HG03159 (cell line): ENCODE data around the gene VPS13D.

Experiments
- ATAC-seq: cut with Tn5 transposase; IDR thresholded peaks from one replicate; pipeline ENCODE4 v1.9.1; 2021; ENCODE audit warnings: mild to moderate bottlenecking, moderate library complexity; ENCODE audit not compliant: unreplicated experiment

The VPS13D gene

GRCh38 chr1:12228979-12229378, 851 bp upstream of the VPS13D start:
- ATAC-seq, result no peak

DNA sequence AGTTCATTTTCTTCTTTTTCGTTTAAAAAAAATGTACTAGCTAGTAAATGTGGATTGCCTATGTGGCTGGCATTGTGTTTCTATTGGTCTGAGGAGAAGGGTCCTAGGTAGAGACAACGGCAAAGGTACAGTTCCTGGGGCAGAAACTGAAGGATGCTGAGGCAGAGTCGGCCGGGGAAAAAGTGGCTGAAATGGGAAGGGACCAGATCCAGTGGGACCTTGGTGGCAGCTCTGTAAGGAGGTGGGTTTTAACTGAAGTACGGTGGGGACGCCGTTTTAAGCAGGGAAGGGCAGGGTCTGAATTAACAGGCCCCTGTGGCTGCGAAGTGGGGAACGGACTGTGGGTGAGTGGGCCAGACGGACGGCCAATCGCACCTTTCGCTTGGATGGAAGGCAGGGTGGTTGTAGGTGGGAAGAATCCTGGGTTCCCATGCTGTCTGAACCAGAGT, 420 bp upstream of the VPS13D start:
- ATAC-seq, result no peak

GRCh38 chr1:12230549-12231275, 882 bp downstream of the VPS13D start:
- peak; percentile 28 for ATAC-seq

DNA sequence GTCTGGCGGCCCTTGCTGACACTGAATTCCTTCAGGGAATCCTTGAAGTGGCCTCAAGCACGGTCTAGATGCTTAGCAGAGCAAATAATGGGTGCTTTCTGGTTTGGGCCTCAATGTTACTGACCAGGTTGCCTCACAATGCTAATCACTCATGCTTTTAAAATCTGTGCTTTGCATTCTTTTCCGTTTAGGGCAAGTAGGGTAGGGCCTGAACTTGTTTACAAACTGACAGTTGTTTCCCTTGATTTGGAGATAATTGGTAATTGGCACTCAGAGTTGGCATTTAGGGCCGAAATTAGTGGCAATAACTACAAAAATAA, 1.4 kb downstream of the VPS13D start:
- no peak for ATAC-seq

DNA sequence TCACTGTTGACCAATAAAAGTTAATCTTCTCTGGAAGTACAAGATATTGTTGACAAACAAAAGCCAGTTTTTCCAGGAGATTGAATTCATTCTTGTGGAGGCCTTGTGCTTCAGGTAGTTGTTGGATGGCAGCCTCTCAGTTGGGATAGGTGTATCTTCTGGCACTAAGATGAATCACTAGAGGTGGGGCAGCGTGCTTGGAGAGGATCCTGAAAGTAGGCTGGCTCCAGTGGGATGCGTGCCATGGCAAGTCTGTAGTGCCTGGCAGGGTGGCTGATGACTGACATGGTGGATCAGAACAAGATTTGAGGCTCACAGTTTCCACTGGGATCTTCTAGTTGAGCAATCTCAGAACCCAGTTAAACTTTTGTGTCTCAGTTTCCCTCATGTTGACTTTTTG, 2.4 kb downstream of the VPS13D start:
- no peak for ATAC-seq

- ATAC-seq, result no peak
Measured at GRCh38 chr1:12244078-12244477, 14.2 kb downstream of the VPS13D start.

DNA sequence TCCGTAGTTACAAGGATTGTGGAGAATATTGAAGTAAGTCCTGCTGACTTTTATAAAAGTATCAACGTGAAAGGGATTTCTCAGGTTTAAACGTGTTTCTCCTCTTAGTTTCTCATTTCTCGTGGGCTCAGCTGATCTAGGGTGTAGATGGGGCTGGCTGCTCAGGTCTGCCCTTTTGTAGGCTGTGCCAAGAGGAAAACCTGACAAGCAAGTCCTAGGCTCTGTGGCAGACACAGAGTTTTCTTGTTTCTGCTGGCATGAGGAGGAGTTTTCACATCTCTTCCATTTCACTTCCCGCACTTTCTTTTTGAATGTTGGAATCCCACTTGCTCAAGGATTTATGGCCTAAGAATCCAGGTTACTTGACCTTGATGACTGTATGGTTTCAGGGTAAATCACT, 14.8 kb downstream of the VPS13D start:
- no peak for ATAC-seq

GRCh38 chr1:12245116-12245515, 15.3 kb downstream of the VPS13D start:
- no peak for ATAC-seq

GRCh38 chr1:12245733-12246132, 15.9 kb downstream of the VPS13D start:
- ATAC-seq, result no peak

DNA sequence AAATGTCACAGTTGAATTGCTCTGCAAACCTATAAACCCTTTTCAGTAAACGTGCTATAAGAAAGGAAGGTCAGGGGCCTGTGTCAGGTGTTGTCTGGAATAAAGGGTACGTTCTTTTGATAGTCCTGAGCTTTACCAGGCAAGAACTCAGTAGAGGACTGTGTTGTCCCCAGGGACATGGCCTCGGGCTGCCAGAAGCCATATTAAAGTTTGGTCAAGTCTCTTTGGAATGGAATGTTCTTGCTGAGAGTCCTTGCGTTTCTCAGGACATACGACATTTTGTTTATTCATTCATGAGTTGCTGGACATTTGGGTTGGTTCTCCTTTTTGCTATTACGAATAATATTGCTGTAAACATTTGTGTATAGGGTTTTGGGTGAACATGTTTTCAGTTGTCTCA, 16.8 kb downstream of the VPS13D start:
- no peak for ATAC-seq

DNA sequence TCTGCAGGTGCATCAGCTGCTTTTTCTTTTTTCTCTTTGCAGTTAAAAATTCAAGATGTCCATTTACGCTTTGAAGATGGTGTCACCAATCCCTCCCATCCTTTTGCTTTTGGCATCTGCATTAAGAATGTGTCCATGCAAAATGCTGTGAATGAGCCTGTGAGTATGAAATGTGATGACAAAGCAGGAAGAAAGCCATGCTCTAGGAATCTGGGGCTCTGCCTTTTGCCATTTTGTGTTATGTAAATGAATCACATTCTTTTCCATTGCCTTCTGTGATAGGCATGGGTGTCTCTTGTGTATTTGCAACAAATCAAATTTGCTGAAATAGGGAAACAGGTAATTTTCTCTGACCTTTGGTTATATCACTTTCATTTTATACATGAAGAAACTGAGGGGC, 19.4 kb downstream of the VPS13D start:
- ATAC-seq, result no peak

- no peak for ATAC-seq
Measured at GRCh38 chr1:12249748-12250147, 19.9 kb downstream of the VPS13D start.

GRCh38 chr1:12251442-12251841, 21.6 kb downstream of the VPS13D start:
- no peak for ATAC-seq

DNA sequence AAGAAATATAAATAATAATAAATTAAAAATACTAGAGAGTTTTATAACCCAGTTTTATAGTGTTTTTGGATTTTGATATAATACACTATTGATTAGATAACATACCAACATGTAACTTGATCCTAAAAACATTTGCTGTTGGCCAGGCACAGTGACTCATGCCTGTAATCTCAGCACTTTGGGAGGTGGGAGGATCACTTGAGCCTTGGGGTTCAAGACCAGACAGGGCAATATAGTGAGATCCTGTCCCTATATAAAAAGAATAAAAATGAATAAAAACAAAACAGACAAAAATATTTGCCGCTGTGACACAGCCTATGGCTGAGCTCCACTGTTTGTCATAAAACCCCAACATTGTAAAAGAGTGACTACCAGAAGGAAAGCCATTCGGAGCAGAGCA, 26.1 kb downstream of the VPS13D start:
- no peak for ATAC-seq

DNA sequence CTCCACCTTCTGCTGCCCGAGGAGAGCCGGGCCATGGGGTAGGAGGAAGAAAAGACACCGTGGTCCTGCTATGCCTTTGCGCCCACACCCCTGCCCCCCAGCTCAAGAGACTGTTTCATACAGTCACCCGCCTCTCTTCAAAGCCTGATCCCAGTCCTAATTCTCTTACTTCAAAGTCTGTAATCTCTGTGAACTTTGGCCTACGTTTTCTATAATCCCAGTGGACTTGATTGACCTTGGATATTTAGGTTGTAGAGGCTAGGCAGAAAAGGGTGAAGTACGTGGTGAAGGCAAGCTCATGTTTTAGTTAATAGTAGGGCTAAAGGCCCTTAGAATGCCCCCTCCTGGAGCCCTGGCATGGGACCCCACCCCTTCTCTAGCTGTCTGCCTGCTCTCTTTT, 28.4 kb downstream of the VPS13D start:
- no peak for ATAC-seq

DNA sequence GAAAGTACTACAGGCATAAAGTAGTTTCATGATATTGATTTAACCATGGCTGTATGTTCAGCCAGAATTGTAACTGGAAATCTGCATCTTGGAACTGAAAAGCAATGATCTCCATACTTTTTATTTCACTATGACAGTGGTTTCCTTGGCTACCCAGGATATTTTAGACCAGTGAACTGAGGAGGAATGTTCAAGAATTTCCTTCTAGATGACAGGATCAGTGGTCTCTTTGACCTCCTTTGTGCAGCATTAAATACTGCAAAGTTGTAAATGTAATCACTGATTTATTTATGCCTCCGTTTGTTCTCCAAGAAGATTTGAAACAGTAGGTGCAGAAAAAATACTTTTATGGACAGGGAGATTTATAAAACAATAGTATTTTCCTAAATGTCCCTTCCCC, 39.5 kb downstream of the VPS13D start:
- ATAC-seq, result no peak

DNA sequence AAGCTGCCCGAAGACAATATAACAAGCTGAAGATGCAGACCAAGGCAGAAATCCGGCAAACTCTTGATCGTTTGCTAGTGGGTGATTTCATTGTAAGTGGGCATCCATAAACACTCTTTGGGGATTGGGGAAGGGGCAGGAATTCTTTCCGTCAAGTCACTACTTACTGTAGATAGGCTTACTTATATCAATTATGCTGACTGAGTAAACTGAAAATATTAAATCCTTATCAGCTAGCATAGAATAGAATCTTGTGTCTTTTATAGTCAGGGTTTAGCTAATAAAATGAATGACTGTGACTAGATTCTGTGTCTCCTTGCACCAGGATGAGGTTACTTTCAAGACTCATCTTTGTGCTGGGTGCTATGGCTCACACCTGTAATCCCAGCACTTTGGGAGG, 41.2 kb downstream of the VPS13D start:
- no peak for ATAC-seq

- no peak for ATAC-seq
Measured at GRCh38 chr1:12272770-12273169, 42.9 kb downstream of the VPS13D start.

GRCh38 chr1:12275370-12275769, 45.5 kb downstream of the VPS13D start:
- no peak for ATAC-seq

GRCh38 chr1:12276225-12276624, 46.4 kb downstream of the VPS13D start:
- no peak for ATAC-seq

GRCh38 chr1:12279003-12279402, 49.2 kb downstream of the VPS13D start:
- no peak for ATAC-seq

DNA sequence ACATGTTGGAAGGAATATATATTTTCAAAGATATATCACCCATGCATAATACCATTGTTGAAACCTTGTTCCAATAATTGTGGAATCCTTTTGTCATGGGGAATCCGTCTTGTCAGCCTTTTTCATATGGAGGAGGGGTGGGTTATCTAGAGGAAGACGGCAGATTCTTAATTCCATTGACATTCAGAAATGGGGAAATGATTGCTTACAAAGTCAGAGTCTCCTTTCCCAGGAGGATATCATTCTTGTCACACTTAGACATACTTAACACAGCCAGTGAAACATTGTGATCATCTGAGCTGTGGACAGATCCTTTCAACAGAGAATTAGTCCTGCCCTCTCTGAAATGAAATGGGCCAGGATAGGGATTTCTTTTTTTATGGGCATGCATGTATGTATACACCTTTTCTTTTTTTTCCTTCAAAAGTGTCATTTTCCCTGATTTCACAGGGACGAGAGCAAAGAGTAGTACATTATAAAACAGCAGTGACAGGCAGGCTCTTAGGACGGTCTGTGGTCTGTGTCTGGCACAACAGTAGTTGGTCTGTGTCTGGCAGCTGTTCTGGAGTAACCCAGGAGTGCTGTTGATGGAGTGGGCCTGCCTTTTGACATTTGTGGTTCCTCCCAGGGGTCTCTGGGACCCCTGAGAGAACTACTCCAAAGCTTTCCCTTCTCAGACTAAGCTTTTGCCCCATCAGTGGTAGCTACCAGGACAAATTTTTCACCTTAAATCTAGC, 50.1 kb downstream of the VPS13D start:
- ATAC-seq, result no peak

DNA sequence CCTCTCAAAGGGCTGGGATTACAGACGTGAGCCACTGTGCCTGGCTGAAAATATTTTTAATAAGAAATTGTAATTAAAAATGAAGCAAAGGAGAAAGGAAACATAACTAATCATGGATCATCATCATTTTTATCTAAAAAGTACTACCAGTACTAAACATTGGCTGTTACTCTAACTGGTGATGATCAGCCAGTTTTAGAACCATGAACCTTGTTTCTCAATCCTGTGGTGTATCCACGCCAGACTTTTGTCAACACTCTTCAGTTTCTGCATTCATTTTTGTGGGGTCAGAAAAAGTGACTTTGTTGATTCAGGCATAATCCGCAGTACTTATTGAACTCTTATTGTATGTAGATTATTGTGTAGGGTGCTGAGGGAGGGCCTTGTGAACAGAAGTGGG, 52.3 kb downstream of the VPS13D start:
- ATAC-seq, result no peak
